Glomerular endothelial cell (primary cell): Measurements from ENCODE around the gene C9orf57. TPM values are rescaled to one million over a fixed set of nuclear protein-coding genes. Genes with fewer than 3 reads are reported as not detected.
"Not testable (repeated sequence)": the region's sequence is repeated elsewhere in the genome, so short reads cannot be mapped to it uniquely, and the experiment has no call there.

Experiments
- DNase-seq: peaks from one replicate; pipeline ENCODE4 v3.0.0-alpha.2; 2011; ENCODE audit warnings: low read depth, low spot score; ENCODE audit errors: extremely low read depth
- total RNA-seq: library from RNA; depleted of rRNA; stranded (reverse); fragments of >200 nt; gene quantifications from 2 replicates; pipeline ENCODE4 v1.2.3, GENCODE V29; 2015

Gene C9orf57
- total RNA-seq, 1 donor from 2014 or later: not detected

DNA sequence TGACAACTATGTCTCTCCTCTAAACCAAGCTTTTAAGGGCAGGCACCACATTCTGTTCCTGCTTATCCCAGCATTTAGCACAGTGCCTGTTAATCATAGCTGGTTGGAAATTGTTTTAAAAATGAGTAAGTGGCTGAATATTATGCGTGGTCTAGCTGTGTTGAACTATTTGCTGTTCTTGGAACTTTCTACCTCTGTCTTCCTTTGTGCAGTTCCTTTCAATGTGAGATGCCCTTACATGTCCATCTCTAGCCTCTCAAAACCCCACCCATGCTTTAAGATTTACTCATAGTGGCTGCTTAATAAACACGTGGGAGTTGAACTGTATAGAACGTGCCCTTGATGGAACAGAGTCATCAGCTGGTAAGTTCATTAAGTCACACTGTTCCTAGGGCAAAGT, 34.5 kb downstream of the C9orf57 start:
- DNase-seq: no peak

DNA sequence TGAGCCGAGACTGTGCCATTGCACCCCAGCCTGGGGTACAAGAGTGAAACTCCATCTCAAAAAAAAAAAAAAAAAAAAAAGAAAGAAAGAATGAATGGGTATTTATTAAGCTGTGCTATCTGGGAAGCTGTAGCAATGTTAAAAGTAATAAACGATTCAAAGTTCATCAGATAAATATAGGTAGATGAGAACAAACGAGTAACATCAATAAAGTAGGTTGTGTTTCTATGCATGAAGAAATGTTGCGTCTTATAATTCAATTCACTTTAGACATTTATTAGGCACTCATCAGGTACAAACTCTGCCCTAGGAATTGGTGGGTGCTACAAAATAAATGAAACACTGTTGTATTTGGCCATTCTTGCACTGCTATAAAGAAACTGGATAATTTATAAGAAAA, 36.8 kb downstream of the C9orf57 start:
- DNase-seq: no peak

DNA sequence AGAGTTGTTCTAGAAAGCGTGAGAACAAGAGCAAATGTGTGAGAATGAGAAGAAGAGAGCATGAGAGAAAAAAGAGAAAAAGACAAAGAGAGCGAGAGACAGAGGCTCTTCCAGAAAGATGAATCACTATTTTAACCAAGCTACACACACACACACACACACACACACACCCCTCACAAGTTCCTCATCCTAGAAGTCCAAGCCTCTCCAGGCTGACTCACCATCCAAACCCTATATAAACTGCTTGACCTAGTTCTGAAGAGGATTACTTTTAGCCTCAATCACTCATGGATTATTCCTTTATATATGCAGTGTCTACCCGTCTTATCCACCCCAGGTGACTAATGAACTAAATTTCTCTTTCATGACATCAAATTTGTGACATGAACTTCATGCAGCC, 37.6 kb downstream of the C9orf57 start:
- DNase-seq: no peak

DNA sequence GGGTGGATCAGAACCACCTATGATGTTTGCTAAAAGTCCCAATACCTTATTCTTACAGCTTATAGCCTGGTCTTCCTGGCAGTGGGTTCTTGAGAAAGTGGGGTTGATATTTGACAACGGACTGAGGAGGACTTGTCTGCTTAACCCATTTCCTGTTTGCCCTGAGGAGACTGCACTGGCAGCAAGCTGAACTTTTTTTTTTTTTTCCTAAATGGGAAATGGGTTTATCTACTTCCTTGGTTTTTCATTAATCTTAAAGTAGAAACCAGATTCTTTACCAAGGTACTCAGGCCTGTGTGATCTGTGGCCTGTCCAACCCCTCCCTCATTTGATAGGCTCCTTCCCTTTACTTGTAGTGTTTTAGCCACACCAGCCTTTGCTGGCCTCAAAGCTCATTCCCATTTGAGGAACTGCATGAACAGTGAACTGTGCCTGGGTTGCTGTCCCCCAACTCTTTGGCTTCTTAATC, 47.1 kb downstream of the C9orf57 start:
- DNase-seq: no peak

DNA sequence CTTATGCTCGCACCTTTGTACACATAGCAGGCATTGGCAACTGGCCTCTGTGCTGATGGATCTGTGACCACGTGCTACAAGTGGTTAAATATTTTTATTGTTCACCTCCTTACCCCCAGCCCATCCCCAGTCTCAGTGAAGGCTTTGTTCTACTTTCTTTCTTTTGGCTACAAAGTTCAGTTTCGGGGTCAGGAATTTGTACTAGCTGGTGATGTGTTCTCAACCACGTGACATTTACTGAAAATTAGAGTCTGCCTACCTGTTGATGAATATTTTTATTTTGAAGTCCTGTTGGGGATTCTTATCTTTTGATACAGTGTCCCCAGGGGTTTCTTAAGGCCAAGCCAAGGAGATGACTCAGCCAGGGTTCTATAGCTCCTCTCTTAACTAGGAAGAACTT, 47.8 kb downstream of the C9orf57 start:
- no peak for DNase-seq

DNA sequence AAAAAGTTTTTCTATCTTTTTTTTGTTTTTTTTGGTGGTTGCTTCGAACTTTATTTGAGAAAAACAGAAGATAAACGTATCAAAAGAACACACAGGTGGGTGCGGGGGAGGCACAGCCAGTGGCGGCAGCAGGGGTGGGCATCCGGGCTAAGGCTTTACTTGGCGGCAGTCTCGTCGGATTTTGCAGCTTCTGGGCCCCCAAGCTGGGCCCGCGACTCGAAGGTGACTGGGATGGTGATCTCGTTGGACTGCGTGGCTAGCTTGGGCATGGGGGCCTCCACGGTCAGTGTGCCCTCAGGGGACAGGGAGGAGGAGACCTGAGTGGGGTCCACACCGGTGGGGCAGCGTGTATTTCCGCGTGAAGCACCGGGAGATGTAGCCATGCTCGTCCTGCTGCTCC, 52.7 kb downstream of the C9orf57 start:
- DNase-seq: not testable (repeated sequence)

DNA sequence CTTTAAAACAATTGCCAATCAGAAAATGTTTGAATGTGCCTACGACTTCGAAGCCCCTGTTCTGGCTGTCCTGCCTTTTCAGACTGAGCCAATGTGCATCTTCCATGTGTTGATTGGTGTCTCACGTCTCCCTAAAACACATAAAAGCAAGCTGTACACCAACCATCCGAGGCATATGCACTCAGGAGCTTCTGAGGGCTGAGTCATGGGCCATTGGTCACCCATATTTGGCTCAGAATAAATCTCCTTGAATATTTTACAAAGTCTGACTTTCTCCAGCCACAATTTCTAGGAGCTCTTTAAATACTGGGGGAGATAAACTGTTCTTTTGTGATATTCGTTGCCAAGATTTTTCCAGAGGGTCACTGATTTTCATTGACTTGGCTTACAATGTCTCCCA, 53.9 kb downstream of the C9orf57 start:
- no peak for DNase-seq

DNA sequence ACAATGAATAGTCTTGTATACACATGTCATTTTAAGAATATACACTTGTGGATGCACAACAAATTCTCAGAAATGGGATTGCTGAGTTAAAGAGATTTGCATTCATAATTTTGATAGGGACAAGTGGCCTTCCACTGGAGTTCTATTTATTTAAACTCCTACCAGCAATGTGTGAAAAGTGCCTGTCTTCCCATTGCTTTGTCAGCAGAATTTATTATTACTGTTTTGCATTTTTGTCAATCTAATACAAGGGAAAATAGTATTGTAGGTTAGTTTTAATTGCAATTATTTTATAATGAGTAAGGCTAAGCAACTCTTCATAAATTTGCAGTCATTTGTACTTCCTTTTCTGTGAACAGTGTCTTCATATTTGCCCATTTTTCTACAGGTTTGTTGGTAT, 55.0 kb downstream of the C9orf57 start:
- no peak for DNase-seq

Other genes starting within 250 kb of the C9orf57 start
- gene ABHD17B, start 149.4 kb downstream of the C9orf57 start, total RNA-seq: 25.6 and 26.4 TPM in 2 replicates
- gene C9orf85, start 149.0 kb downstream of the C9orf57 start, total RNA-seq: 10.0 and 12.7 TPM in 2 replicates
- gene GDA, start 88.8 kb upstream of the C9orf57 start, total RNA-seq: 0.05 TPM in 1 of 2 replicates, not detected in the other